HL-60 (cell line): Measurements from ENCODE around the gene ZC3H12D.

Experiments used
- GABPA ChIP-seq: IDR thresholded peaks from 2 replicates; pipeline ENCODE4 v1.6.1; 2012; ENCODE audit warnings: low read depth
- POLR2AphosphoS5 ChIP-seq: IDR thresholded peaks from 2 replicates; pipeline ENCODE4 v1.6.1; 2012; ENCODE audit warnings: low read depth
- TF ChIP-seq, protein P1 (sequence below): IDR thresholded peaks from one replicate; pipeline ENCODE4 v1.5.1; 2011; ENCODE audit warnings: low read length, control low read depth, inconsistent platforms; ENCODE audit not compliant: insufficient read depth
- TF ChIP-seq, protein P2 (sequence below): IDR thresholded peaks from 2 replicates; pipeline ENCODE4 v1.6.1; 2012; ENCODE audit warnings: low read depth; ENCODE audit not compliant: insufficient replicate concordance

GRCh38 chr6:149455031-149455732 lies 29.6 kb downstream of the ZC3H12D start:
- TF ChIP-seq, protein P1, sequence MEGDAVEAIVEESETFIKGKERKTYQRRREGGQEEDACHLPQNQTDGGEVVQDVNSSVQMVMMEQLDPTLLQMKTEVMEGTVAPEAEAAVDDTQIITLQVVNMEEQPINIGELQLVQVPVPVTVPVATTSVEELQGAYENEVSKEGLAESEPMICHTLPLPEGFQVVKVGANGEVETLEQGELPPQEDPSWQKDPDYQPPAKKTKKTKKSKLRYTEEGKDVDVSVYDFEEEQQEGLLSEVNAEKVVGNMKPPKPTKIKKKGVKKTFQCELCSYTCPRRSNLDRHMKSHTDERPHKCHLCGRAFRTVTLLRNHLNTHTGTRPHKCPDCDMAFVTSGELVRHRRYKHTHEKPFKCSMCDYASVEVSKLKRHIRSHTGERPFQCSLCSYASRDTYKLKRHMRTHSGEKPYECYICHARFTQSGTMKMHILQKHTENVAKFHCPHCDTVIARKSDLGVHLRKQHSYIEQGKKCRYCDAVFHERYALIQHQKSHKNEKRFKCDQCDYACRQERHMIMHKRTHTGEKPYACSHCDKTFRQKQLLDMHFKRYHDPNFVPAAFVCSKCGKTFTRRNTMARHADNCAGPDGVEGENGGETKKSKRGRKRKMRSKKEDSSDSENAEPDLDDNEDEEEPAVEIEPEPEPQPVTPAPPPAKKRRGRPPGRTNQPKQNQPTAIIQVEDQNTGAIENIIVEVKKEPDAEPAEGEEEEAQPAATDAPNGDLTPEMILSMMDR, result no peak
- TF ChIP-seq POLR2AphosphoS5 (no peak), GABPA (no peak)
- TF ChIP-seq, protein P2, sequence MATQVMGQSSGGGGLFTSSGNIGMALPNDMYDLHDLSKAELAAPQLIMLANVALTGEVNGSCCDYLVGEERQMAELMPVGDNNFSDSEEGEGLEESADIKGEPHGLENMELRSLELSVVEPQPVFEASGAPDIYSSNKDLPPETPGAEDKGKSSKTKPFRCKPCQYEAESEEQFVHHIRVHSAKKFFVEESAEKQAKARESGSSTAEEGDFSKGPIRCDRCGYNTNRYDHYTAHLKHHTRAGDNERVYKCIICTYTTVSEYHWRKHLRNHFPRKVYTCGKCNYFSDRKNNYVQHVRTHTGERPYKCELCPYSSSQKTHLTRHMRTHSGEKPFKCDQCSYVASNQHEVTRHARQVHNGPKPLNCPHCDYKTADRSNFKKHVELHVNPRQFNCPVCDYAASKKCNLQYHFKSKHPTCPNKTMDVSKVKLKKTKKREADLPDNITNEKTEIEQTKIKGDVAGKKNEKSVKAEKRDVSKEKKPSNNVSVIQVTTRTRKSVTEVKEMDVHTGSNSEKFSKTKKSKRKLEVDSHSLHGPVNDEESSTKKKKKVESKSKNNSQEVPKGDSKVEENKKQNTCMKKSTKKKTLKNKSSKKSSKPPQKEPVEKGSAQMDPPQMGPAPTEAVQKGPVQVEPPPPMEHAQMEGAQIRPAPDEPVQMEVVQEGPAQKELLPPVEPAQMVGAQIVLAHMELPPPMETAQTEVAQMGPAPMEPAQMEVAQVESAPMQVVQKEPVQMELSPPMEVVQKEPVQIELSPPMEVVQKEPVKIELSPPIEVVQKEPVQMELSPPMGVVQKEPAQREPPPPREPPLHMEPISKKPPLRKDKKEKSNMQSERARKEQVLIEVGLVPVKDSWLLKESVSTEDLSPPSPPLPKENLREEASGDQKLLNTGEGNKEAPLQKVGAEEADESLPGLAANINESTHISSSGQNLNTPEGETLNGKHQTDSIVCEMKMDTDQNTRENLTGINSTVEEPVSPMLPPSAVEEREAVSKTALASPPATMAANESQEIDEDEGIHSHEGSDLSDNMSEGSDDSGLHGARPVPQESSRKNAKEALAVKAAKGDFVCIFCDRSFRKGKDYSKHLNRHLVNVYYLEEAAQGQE, result no peak
